HG02678 (cell line): ENCODE results near the gene PRSS22.

Experiments
- ATAC-seq: cut with Tn5 transposase; IDR thresholded peaks from one replicate; pipeline ENCODE4 v1.9.1; 2021; ENCODE audit warnings: mild to moderate bottlenecking, moderate library complexity; ENCODE audit not compliant: unreplicated experiment

PRSS22 gene

DNA sequence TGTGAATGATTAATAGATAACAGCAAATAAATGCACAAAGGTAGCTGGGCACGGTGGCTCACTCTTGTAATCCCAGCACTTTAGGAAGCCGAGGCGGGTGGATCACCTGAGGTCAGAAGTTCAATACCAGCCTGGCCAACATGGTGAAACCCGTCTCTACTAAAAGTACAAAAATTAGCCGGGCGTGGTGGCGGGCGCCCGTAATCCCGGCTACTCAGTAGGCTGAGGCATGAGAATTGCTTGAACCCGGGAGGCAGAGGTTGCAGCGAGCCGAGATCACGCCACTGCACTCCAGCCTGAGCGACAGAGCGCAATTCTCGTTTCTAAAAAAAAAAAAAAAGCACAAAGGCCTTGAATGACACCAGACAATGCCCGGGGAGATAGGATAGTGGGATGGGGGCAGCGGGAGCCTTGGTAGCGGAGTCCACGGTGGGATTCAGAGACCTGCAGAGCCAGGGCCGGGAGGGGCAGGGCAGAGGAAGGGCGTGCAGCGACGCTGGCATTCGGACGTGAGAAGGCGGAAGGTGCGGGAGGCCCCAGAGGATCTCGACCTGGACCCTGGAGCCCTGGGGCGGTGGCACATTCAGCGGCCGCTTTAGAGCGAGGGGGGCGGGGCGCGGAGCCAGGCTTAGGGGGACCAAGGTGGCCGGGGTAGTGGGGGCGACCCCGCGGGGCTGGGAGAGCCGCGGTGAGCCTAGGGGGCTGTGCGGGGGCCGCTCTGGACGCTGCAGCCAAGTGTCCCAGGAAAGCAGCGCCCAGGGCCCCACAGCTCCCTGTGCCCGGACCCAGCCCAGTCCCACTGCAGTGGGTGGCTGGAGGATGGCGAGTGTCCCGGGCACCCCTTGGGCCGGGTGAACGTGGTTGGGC is 24.0 kb upstream of the PRSS22 start:
- ATAC-seq: peak; percentile 3

DNA sequence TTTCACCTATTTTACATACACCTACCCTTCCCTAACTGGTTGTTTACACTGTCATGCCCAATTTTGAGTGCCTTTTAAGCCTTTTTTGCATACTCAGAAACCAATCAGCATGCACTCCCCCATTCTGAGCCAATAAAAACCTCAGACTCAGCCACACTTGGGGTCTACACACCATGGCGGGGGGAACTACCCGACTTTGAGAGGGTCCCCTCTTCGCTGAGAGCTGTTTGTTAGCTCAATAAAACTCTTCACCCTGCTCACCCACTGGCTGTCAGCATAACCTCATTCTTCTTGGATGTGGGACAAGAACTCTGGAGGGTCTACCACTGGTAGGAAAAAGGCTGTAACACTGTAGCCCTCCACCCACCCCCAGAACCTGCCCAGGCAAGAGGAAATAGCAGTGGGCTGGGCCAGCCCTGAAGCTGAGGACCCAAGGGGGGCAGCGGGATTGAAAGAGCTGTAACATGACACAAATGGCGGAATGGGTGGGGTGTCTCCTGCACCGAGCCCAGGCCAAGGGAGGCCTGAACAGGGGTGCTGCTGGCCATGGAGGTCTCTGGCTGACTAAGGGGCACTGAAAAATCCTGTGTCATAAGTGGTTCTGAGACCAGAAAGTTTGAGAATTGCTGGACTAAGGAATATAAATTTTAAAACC is 22.0 kb upstream of the PRSS22 start:
- no peak for ATAC-seq

DNA sequence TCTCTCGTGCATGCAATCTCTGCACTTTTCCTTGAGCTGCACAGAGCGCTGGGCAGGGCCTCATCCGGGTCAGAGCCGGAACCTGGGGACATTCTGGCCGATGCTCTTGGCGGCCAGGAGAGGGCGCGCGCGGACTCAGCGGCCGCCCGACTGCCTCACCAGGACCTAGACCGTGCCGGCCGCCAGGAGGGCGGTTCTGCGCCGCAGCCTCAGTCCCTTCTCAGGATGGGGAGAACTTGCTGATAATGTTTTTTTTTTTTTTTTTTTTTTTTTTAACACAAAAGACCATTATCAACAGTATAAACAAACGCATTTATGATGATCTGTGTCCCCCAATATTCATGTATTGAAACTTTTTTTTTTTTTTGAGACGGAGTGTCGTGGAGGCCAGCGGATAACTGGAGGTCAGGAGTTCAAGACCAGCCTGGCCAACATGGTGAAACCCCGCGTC is 17.0 kb upstream of the PRSS22 start:
- ATAC-seq: peak; percentile 68

DNA sequence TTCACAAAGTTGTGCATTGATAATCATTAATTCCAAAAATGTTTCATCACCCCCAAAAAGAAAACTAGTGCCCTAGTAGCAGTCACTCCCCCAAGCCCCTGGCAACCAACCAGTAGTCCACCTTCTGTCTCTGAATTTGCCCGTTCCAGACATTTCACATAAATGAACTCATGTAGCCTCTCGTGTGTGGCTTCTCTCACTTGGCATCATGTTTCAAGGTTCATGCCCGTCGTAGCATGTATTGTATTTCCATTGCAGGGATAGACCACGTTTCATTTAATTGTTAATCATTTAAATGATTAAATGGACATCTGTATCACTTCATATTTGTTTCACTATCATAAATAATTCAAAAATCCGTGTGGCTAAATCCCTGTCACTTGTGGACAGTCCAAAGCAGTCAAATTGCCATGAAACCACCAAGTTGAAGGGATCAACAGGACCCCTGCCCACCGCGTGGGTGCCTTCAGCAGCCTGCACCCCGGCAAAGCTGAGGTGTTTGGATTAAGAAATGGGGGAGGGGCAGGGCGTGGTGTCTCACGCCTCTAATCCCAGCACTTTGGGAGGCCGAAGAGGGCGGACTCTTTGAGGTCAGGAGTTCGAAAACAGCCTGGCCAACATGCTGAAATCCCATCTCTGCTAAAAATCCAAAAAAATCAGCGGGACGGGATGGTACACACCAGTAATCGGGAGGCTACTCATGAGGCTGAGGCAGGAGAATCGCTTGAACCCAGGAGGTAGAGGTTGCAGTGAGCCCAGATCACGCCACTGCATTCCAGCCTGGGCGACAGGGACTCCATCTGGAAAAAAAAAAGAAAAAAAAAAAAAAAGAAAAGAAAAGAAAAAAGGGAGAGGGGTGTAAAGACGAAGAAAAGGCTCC is 16.3 kb upstream of the PRSS22 start:
- no peak for ATAC-seq

DNA sequence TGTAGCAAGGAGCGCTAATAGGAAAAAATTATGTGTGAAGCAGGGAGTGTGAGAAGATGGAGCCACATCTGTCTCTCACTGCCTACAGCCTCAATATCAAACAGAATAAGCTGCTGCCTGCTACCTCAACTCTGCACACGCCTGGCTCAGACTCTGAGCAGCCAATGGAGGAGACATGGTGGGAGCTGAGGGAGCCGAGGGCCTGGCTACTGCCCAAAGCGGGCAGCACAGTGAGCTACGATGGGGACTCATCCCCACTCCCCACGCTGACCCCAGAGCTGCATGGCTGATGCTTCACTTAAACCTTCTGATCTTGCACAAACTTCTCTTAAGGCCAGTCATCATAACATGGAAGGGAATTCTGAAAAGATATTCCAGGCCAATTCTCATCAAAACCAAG is 14.0 kb upstream of the PRSS22 start:
- ATAC-seq: no peak

DNA sequence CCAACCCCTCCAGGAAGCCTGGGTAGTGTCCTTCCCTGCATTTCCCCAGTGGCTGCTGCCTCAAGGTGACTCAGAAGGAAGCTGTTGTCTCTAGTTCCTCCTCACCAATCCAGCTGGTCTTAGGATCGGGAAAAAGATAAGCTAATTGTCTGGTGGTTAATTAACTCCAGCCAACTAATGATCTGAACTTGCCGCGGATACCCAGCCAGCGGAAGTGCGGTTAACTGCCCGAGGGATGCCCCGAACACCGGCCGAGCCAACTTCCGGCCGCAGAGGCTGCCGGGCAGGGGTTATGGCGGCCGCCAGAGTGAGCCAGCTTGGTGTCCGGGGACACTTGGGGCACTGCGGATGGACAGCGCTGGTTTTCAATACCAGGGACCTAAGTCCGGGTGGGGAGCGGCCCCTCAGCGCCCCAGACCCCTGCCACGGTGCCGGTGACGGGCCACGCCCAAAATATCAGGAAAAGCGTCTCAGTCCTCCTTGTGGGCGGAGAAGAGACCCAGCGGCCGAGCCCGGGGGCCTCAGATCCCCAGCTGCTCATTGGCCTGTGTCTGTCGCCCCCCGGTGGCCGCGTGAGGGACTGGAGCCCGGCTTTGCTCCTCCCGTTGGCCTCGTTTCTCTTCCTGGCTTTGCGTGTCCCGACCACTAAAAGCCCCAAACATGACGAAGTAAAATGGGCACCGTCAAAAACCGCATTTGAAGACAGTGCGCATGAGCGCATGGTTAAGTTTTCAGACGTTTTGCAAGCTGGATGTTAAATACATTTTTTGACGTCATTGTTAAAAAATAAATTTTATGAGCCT is 10.2 kb upstream of the PRSS22 start:
- ATAC-seq: peak; percentile 89

DNA sequence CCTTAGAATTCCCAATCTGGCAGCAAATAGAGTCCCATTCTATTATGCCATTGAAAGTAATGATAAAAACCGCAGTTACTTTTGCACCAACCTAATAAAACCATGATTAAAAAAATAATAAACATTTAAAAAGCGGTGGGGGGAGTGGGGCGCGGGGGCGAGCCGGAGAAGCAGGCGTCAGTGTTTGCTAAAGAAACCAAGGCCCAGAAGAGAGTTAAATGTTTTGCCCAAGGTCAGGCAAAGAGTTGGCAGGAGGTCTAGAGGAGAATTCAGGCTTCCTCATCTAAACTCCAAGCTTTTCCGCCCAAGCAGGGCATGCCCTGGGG is 9.7 kb upstream of the PRSS22 start:
- no peak for ATAC-seq

DNA sequence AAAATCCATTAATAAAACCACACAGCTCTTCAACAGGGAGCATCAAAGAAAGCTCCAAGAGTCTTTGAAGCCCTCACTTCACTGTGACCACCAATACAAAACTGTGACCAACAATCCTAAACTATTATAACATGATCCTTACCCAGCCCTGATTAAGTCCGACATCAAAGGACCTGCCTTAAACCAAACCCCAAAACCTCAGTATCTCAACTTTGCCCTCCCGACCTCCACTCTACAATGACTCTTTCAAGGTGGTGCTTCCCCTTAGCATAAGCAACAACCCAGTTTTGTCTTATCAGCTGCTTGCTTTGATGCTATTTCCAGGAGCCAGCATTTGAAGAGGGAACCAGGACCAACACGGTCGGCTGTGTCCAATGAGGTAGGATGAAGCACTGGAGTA is 8.5 kb upstream of the PRSS22 start:
- no peak for ATAC-seq

DNA sequence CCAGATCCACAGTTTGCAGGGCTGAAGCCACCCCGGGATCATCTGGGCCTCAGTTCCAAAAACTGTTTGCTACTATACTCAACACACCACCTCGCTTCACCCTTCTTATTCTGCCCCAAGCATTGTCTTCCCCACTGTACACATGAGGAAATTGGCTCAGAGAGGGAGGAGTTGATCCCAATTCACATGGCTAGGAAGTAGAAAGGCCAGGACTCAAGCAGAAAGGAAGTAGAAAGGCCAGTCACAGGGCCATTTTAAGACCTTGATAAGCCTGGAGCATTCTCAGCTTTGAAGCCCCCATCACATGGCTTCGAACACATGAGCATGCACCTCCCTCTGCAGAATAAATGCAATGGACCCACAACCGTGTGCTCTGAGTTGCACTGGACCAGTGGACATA is 7.7 kb upstream of the PRSS22 start:
- no peak for ATAC-seq

DNA sequence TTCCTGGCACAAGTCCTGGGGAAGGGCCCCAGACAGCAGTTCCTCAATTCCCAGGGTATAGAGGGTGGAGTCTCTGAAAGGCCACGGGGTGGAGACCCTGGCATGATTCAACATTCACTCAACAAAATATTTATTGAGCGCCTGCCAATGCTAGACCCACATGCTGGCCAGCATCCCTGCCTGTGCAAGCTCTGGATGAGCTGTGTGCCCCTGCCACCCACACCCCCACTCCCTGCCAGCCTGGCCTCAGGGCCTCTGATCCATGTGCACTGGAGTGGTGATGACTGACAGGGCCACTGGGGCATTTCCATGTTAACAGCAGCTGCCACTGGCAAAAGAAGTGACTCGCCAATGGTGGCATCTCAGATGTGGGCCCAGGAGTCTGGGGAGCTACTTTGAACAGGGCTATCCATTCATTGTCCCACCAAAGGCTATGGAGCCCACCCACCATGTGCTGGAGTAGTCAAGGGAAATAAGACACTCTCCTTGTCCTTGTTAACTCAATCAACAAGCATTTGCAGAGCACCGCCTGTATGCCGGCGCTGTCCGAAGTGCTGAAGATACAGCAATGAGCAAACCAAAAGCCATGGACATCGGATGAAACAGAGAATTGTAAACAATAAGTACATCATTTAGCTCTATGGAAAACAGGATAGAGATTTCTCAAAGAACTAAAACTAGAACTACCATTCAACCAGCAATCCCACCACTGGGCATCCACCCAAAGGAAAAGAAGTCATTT is 3.0 kb upstream of the PRSS22 start:
- no peak for ATAC-seq

DNA sequence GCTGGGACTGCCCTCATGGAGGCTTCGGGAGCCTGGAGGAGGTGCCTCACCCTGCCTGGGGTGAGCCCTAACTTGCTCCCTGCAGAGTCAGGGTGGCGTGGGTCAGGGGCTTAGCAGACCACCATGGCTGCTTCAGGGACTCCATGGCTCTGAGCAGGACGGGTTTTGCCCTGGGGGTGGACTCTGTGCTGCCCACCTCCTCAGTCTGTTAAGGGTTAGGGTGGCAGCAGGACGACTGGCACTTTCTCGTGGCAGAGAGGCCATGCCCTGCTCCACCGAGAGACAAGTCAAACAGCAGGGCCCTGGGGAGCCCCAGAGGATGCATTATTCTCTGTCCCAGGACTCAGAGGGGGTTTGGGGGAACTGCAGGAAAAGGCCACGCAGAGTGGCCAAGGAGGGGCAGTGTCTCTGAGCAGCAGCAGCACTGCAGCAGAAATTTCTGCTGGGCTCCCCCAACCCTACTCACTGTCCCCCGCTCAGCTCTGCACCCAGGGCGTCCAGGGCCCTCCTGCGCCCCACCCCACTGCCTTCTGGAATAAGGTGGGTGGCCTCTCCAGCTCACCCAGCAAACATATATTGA is 1.8 kb upstream of the PRSS22 start:
- ATAC-seq: no peak

DNA sequence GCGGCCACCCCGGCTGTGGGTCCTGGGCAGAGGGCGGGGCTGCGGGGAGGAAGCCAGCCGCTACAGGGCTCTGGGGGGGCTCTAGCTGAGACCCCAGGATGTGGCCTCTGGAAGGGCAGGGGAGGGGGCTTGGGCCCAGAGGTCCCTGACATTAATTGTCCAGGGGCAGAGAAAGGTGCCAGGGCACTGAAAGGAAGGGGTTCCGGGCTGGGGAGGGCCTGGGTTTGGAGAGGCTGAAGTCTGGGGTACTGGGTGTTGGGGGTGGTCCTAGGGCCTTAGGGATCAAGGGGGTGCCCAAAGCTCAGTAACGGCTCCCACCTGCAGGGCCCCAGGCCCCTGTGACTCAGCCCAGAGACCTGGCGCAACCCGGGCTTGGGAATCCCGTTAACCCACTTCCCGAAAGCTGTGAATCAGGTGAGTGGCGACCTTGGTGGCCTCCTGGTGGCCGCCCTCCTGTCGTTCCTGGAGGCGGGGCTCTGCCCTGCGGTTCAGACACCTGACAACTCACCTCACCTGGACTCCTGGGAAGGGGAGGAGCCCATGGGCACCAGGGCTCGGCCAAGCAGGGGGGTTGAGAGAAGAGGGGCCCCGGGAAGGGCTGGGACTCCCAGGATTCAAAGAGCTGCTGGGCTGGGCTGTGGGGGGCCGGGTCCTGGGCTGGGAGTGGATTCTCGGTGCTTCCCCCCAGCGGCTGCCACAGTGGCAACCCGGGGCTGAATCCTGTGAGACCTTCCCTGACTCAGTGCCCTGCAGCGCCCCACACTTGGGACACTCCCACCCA is 465 bp upstream of the PRSS22 start:
- no peak for ATAC-seq

DNA sequence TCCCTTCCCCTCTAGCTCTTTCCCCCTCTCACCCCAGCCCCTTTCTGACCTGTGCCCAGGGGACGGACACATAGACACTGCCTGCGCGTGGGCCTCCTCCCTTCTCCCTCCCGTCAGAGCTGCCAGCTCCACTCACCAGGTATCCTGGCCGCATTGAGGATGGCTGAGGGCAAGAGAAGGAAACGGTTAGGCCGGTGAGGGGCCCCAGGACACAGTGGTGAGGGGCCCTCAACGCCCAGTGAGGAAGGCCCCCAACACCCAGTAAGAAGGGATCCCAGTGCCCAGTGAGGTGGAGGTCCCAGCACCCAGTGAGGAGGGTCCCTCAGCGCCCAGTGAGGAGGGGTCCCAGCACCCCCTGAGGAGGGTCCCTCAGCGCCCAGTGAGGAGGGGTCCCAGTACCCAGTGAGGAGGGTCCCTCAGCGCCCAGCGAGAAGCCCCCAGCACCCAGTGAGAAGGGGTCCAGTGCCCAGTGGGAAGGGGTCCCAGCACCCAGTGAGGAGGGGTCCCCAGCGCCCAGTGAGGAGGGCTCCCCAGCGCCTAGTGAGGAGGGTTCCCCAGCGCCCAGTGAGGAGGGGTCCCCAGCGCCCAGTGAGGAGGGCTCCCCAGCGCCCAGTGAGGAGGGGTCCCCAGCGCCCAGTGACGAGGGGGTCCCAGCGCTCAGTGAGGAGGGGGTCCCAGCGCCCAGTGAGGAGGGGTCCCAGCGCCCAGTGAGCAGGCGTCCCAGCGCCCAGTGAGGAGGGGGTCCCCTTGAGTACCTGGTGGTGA is 1.1 kb downstream of the PRSS22 start:
- ATAC-seq: no peak

DNA sequence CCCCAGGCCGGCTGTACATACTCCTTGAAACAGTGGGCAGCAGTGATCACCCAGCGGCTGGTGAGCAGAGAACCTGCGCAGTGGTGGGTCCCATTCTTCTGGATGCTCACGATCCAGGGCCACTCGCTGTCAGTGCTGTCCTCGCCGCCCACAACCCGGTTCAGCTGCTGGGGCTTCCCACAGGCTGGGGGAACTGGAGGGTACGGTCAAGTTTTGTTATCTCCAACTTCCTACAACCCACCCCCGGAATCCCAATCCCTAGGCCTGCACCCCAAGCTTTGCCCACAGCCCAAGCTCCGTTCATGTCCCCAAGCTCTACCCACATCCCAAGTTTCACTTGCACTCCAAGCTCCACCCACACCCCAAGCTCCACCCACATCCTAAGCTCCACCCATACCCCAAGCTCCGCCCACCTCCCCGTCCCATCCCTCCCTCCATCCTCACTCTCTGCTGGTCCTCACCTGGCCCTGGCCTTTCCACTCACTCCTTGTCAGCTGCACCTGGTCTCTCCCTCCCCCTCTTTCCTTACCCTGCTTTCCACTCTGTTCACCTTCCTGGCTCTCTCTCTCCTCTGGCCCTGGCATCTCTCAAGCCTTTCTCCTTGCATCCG is 1.8 kb downstream of the PRSS22 start:
- no peak for ATAC-seq

DNA sequence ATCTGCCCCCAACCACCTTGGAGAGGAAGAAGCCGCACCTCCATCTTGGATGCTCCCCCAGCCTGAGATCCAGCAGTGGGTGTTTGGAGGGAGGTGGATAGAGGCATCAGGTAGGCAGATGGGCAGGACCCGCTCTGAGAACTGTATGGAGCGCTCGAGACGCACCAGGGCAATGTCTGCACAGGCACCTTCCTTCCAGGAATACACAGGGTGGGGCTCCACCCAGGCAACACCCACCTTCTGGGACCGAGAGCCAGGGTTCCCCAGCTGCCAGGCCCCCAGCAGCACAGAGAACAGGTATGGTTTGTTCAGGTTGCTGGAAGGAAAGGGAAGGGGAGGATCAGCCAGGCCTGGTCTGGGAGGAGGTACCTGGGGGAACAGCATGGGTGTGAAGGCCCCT is 2.4 kb downstream of the PRSS22 start:
- no peak for ATAC-seq

DNA sequence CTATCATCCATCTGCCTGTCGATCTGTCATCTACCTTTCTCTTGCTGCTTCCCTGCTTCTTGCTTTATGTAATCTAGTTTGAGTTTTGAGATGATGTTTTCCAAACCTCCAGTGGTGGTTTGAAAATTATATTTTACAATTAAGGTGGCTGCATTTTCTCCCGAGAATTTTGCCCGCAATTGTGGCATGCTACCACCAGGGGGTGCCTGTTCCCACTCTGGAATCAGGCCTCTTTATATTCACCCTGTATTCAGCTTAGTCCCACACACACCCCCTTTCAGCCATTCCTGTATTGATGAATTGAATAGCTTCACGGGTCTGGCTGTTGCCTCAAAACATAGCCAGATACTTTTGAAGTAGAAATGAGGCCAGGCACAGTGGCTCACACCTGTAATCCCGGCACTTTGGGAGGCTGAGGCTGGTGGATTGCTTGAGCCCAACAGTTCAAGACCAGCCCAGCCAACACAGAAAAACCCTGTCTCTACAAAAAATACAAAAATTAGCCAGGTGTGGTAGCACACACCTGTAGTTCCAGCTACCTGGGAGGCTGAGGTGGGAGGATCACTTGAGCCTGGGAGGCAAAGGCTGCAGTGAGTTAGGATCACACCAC is 3.2 kb downstream of the PRSS22 start:
- no peak for ATAC-seq

DNA sequence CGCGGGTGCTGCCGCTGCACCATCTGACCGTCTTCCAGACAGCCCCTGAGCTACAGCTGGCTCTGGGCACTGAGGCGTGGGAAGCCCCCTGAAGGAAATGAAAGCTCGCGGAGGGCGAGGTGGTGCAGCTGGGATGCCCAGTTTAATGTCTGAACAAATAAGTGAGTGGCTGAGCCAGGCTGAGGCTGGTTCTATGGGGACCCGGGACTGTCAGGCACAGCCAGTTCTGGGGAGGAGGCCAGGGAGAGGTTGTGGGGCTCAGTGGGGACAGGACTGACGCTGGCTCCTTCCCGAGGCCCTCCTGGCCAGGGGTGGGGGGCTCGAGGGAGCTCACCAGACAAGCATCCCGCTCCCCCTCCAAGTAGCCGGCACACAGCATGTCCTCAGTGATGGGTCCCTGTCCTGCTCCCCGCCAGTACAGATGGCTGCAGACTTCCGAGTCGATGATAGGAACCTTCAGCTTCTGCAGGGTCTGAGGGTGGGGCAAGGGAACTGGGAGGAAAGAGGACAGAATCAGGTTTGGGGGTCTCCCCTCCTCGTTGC is 4.4 kb downstream of the PRSS22 start:
- no peak for ATAC-seq
